Uterus (tissue), 2 donors: Measurements from ENCODE around the gene APOM.

Experiments used
- CTCF ChIP-seq, 4 experiments: fragments of 200-600 bp in 2 of 4; fragments of 450-650 bp in 2 of 4; sonication (generic) in 2 of 4; IDR thresholded peaks; one replicate each; pipeline ENCODE4 v1.5.1; 2016 to 2019; ENCODE audit warnings: antibody characterized with exemption in 4 of 4, mild to moderate bottlenecking in 2 of 4, moderate library complexity in 1 of 4
- POLR2A ChIP-seq, 2 donors: fragments of 450-650 bp; IDR thresholded peaks; one replicate each; pipeline ENCODE4 v1.6.1; 2016; ENCODE audit warnings: antibody characterized with exemption in 2 of 2, mild to moderate bottlenecking in 1 of 2, moderate library complexity in 1 of 2

GRCh38 chr6:31622684-31623091 is 33.0 kb upstream of the APOM start:
- TF ChIP-seq POLR2A (IDR thresholded peaks at IDR 0.05): no peak
- TF ChIP-seq CTCF (IDR thresholded peaks at IDR 0.05): no peak
